Spleen (tissue), 11 donors: ENCODE data around the gene PLAGL1. TPM values are rescaled to one million over a fixed set of nuclear protein-coding genes. Genes with fewer than 3 reads are reported as not detected.
"Not testable (repeated sequence)": the region's sequence is repeated elsewhere in the genome, so short reads cannot be mapped to it uniquely, and the experiment has no call there.

Experiments
- DNase-seq: peaks from one replicate; pipeline ENCODE4 v3.0.0-alpha.2; 2020
- H3K27ac ChIP-seq, 8 donors: fragments of 200-600 bp; sonication (generic) in 7 of 8; 1 replicate in 4 of 8; 2 replicates in 4 of 8; pipeline versions ENCODE4 v1.5.0 to v1.8.0; 2016 to 2021; ENCODE audit warnings: inconsistent platforms in 4 of 8, mild to moderate bottlenecking in 4 of 8, moderate library complexity in 1 of 8
- H3K27me3 ChIP-seq, 7 donors: fragments of 200-600 bp; sonication (generic) in 6 of 7; replicated peaks in 1 of 7; 1 replicate in 4 of 7; 2 replicates in 3 of 7; pipeline versions ENCODE4 v1.5.0 to v1.8.0; 2016 to 2021; ENCODE audit warnings: inconsistent platforms in 3 of 7, mild to moderate bottlenecking in 1 of 7
- H3K36me3 ChIP-seq, 6 donors: fragments of 200-600 bp; sonication (generic) in 5 of 6; 1 replicate in 4 of 6; 2 replicates in 2 of 6; pipeline versions ENCODE4 v1.5.0 to v1.8.0; 2016 to 2021; ENCODE audit warnings: inconsistent platforms in 2 of 6
- H3K4me1 ChIP-seq, 6 donors: fragments of 200-600 bp; sonication (generic) in 5 of 6; 1 replicate in 3 of 6; 2 replicates in 3 of 6; pipeline versions ENCODE4 v1.5.0 to v1.8.0; 2016 to 2021; ENCODE audit warnings: inconsistent platforms in 3 of 6
- H3K4me3 ChIP-seq, 8 donors: fragments of 200-600 bp; sonication (generic) in 7 of 8; 1 replicate in 4 of 8; 2 replicates in 4 of 8; pipeline versions ENCODE4 v1.5.0 to v1.8.0; 2016 to 2021; ENCODE audit warnings: inconsistent platforms in 4 of 8, mild to moderate bottlenecking in 4 of 8, moderate library complexity in 2 of 8
- H3K9me3 ChIP-seq, 8 donors: fragments of 200-600 bp; sonication (generic) in 7 of 8; 1 replicate in 4 of 8; 2 replicates in 4 of 8; pipeline versions ENCODE4 v1.5.0 to v1.8.0; 2016 to 2021; ENCODE audit warnings: inconsistent platforms in 4 of 8
- CTCF ChIP-seq, 11 experiments: fragments of 200-600 bp in 7 of 11; fragments of 450-650 bp in 4 of 11; sonication (generic) in 4 of 11; IDR thresholded peaks in 8 of 11; conservative IDR thresholded peaks in 3 of 11; 1 replicate in 7 of 11; 2 replicates in 4 of 11; pipeline versions ENCODE4 v1.4.0 to v1.8.0; 2016 to 2021; ENCODE audit warnings: antibody characterized with exemption in 11 of 11, inconsistent platforms in 4 of 11, mild to moderate bottlenecking in 1 of 11
- POLR2A ChIP-seq, 3 donors: fragments of 450-650 bp; IDR thresholded peaks; one replicate each; pipeline ENCODE4 v1.5.1; 2017; ENCODE audit warnings: antibody characterized with exemption in 3 of 3, mild to moderate bottlenecking in 1 of 3
- POLR2AphosphoS5 ChIP-seq, 3 donors: sonication (generic); formaldehyde crosslinking; IDR thresholded peaks; one replicate each; pipeline ENCODE4 v1.5.1; 2017; ENCODE audit warnings: antibody characterized with exemption in 3 of 3
- WGBS, 5 donors: extraction: QIAGEN DNeasy Blood & Tissue Kit in 3 of 5; methylation state at CpG; one replicate each; pipeline versions ENCODE4 v1.1.5 to v1.1.7; 2013 to 2018; 5-methylcytosine and 5-hydroxymethylcytosine counted together
- intact Hi-C: fragments of 100-400 bp; cut with DNase I; formaldehyde crosslinking; loops from one replicate; pipeline ENCODE4 v1.15.0; 2023; ENCODE audit warnings: low total_unique reads
- polyA plus RNA-seq, 3 donors: library from polyadenylated mRNA; stranded (reverse); fragments of 200-250 nt; gene quantifications; one replicate each; pipeline ENCODE4 v1.2.1, GENCODE V29; 2013
- total RNA-seq, 7 donors: library from RNA; depleted of rRNA in 3 of 7; stranded (reverse); fragments of >200 nt in 3 of 7; fragmentation: NEBNext Ultra II Directional in 4 of 7; extraction: Animal tissue kit (Norgen Biotek cat#: 25700) in 4 of 7; gene quantifications; one replicate each; pipeline versions ENCODE4 v1.1.0 to v1.2.1, GENCODE V29; 2016 to 2021
- donor health status: healthy with polysubstance abuse.
- donor health status: DM: no; HTN: no; CAD: no; lungs with moderate emphysema.
- donor health status: DM: no; HTN: no; CAD: no.
- donor health status: Bipolar disorder and iron deficiency.
- donor health status: healthy.
- donor health status: DM: no; HTN: no; CAD: no.
- donor health status: DM: yes; HTN: yes; CAD: no.

PLAGL1 gene
- total and polyA plus RNA-seq, 10 donors, result 7.1 to 34.4 (median 25.3) TPM

- Histone ChIP-seq H3K4me1 (no peaks in the 10 kb centered on the region), H3K27ac (no peak overlapping the region), H3K27me3 (no peaks in the 10 kb centered on the region), H3K36me3 (no peaks in the 10 kb centered on the region), H3K9me3 (no peaks in the 10 kb centered on the region), H3K4me3 (no peak overlapping the region)
- TF ChIP-seq CTCF (IDR thresholded peaks at IDR 0.05 in 8 of 11, conservative IDR thresholded peaks at IDR 0.05 in 3 of 11) (no peak), POLR2AphosphoS5 (IDR thresholded peaks at IDR 0.05) (no peak), POLR2A (IDR thresholded peaks at IDR 0.05) (no peak)
- intact Hi-C loops, result loop anchor here (10.0 kb wide), 1 partner anchor 175 kb away; the partner anchor contains the start of gene LTV1
- no peak for DNase-seq
- 58 to 75% (median 66%) methylated on average over 5 of the region's 5 CpGs for WGBS, 5 donors
Measured at GRCh38 chr6:144019929-144020328, 11.9 kb upstream of the PLAGL1 start.

- peaks cover 0 to 6% (median 0%) of the 10 kb centered on the region in 6 donors for H3K4me1 ChIP-seq
- TF ChIP-seq POLR2AphosphoS5 (IDR thresholded peaks at IDR 0.05), result no peak
- TF ChIP-seq CTCF (IDR thresholded peaks at IDR 0.05 in 8 of 11, conservative IDR thresholded peaks at IDR 0.05 in 3 of 11), result no peak
- TF ChIP-seq POLR2A (IDR thresholded peaks at IDR 0.05), result no peak
- H3K36me3 ChIP-seq, result no peaks in the 10 kb centered on the region
- H3K4me3 ChIP-seq, result no peak overlapping the region
- H3K27ac ChIP-seq, result no peak overlapping the region
- H3K27me3 ChIP-seq, result no peaks in the 10 kb centered on the region
- DNase-seq, result no peak
- intact Hi-C loops, result loop anchor here (10.0 kb wide), 1 partner anchor 173 kb away; the partner anchor contains the start of gene LTV1
- no peaks in the 10 kb centered on the region for H3K9me3 ChIP-seq
- 82 to 89% (median 84%) methylated on average over 5 of the region's 5 CpGs for WGBS, 5 donors
Measured at GRCh38 chr6:144017166-144018094, 9.4 kb upstream of the PLAGL1 start.

- peak; percentile 88 for DNase-seq
- peaks cover 0 to 5% (median 0%) of the 10 kb centered on the region in 8 donors for H3K9me3 ChIP-seq
- 14 to 29% (median 15%) methylated on average over 8 of the region's 8 CpGs for WGBS, 5 donors
- H3K27ac ChIP-seq, result no peak overlapping the region
- no peak overlapping the region for H3K4me3 ChIP-seq
- intact Hi-C loops, result loop anchor here (10.0 kb wide), 1 partner anchor 169 kb away; the partner anchor contains the start of gene LTV1
- peaks cover 0 to 10% (median 0%) of the 10 kb centered on the region in 6 donors for H3K4me1 ChIP-seq
- no peaks in the 10 kb centered on the region for H3K36me3 ChIP-seq
- no peak for TF ChIP-seq POLR2A (IDR thresholded peaks at IDR 0.05)
- TF ChIP-seq CTCF (IDR thresholded peaks at IDR 0.05 in 8 of 11, conservative IDR thresholded peaks at IDR 0.05 in 3 of 11), result peak; percentile 30 to 90 (median 81)
- H3K27me3 ChIP-seq, result peaks cover 0 to 2% (median 0%) of the 10 kb centered on the region in 7 donors
Measured at GRCh38 chr6:144013486-144013909, 5.4 kb upstream of the PLAGL1 start.

- DNase-seq, result no peak
- H3K27me3 ChIP-seq, result peaks cover 0 to 12% (median 0%) of the 10 kb centered on the region in 7 donors
- intact Hi-C loops, result loop anchor here (10.0 kb wide), 1 partner anchor 168 kb away; the partner anchor contains the start of gene LTV1
- H3K36me3 ChIP-seq, result no peaks in the 10 kb centered on the region
- no peak overlapping the region for H3K27ac ChIP-seq
- 75 to 96% (median 93%) methylated on average over 1 of the region's 1 CpG for WGBS, 5 donors
- peaks cover 0 to 14% (median 0%) of the 10 kb centered on the region in 6 donors for H3K4me1 ChIP-seq
- TF ChIP-seq POLR2AphosphoS5 (IDR thresholded peaks at IDR 0.05) (no peak), CTCF (IDR thresholded peaks at IDR 0.05 in 8 of 11, conservative IDR thresholded peaks at IDR 0.05 in 3 of 11) (no peak), POLR2A (IDR thresholded peaks at IDR 0.05) (no peak)
- H3K9me3 ChIP-seq, result peaks cover 0 to 5% (median 0%) of the 10 kb centered on the region in 8 donors
- H3K4me3 ChIP-seq, result no peak overlapping the region
Measured at GRCh38 chr6:144012534-144012933, 4.5 kb upstream of the PLAGL1 start.

GRCh38 chr6:144009628-144010027 is 1.6 kb upstream of the PLAGL1 start:
- intact Hi-C loops, result loop anchor here (10.0 kb wide), 1 partner anchor 165 kb away; the partner anchor contains the start of gene LTV1
- 93 to 100% (median 97%) methylated on average over 2 of the region's 2 CpGs for WGBS, 5 donors

More at GRCh38 chr6:144009628-144010027, 1.6 kb upstream of the PLAGL1 start:
- H3K4me3 ChIP-seq, H3K9me3 ChIP-seq, H3K36me3 ChIP-seq, DNase-seq, H3K27ac ChIP-seq: not testable (repeated sequence)
- H3K4me1 ChIP-seq, result peaks cover 0 to 26% (median 4%) of the 10 kb centered on the region in 6 donors
- H3K27me3 ChIP-seq, result peaks cover 0 to 19% (median 0%) of the 10 kb centered on the region in 7 donors
